Measurements from ENCODE around the gene PIWIL4. TPM values are rescaled to one million over a fixed set of nuclear protein-coding genes. Genes with fewer than 3 reads are reported as not detected.
"Not testable (repeated sequence)": the region's sequence is repeated elsewhere in the genome, so short reads cannot be mapped to it uniquely, and the experiment has no call there.

PIWIL4 gene
- total RNA-seq, 1 experiment from 2014 or later: not detected

- no CpG with 5 or more reads among the region's 4 CpGs for WGBS (ENCODE audit: extremely low coverage, insufficient read length, low lambda C conversion rate)
- no peak overlapping the region for H3K56ac ChIP-seq (ENCODE audit: insufficient read length, low read depth, low read length)
- no peak overlapping the region for H3K4ac ChIP-seq (ENCODE audit: low read depth, low read length)
Measured at GRCh38 chr11:94568717-94569116, 1.5 kb downstream of the PIWIL4 start.

GRCh38 chr11:94572975-94573374, 5.8 kb downstream of the PIWIL4 start:
- not testable (repeated sequence) for H4K20me1 ChIP-seq (ENCODE audit: control insufficient read depth, insufficient read depth, insufficient read length); H3K4me3 Mint-ChIP-seq; H3K4me1 Mint-ChIP-seq; H2BK20ac ChIP-seq (ENCODE audit: low read depth, low read length, poor library complexity, severe bottlenecking); H4K5ac ChIP-seq (ENCODE audit: insufficient read length, low read depth, low read length); H3K4me1 ChIP-seq (ENCODE audit: insufficient read depth, low read length); H3K27ac ChIP-seq (ENCODE audit: insufficient read length, low read depth, low read length); H3T11ph ChIP-seq (ENCODE audit: low read length); H3K79me2 ChIP-seq (ENCODE audit: insufficient read depth, low read length); H2BK120ac ChIP-seq (ENCODE audit: low read depth, low read length, poor library complexity, severe bottlenecking); DNase-seq; H2BK12ac ChIP-seq (ENCODE audit: insufficient read length, low read depth, low read length); H3K56ac ChIP-seq (ENCODE audit: insufficient read length, low read depth, low read length); H3K9me3 Mint-ChIP-seq; H3K27me3 ChIP-seq (ENCODE audit: insufficient read depth, low read length); H2BK5ac ChIP-seq (ENCODE audit: insufficient read length, low read length); H3K79me1 ChIP-seq (ENCODE audit: insufficient read depth, low read depth, low read length, poor library complexity, severe bottlenecking); H2AK5ac ChIP-seq (ENCODE audit: insufficient read length, low read length); H2BK15ac ChIP-seq (ENCODE audit: low read depth, low read length); H3K4me2 ChIP-seq (ENCODE audit: insufficient read depth, insufficient read length, low read length); H3K36me3 Mint-ChIP-seq (ENCODE audit: insufficient read depth in 1 of 3, low read depth in 3 of 3); H4K91ac ChIP-seq (ENCODE audit: insufficient read length, low read depth, low read length); H3K23ac ChIP-seq (ENCODE audit: insufficient read length, low read depth, low read length); H3K27ac Mint-ChIP-seq; H3K18ac ChIP-seq (ENCODE audit: insufficient read length, low read depth, low read length); H2AFZ ChIP-seq (ENCODE audit: low read length); H3K4ac ChIP-seq (ENCODE audit: low read depth, low read length); H3K14ac ChIP-seq (ENCODE audit: insufficient read depth, low read length); H4K8ac ChIP-seq (replicated peaks; ENCODE audit: insufficient read length, low read depth, low read length); H3K23me2 ChIP-seq (ENCODE audit: insufficient read length, low read depth, low read length, poor library complexity, severe bottlenecking); H3K9me3 ChIP-seq (ENCODE audit: control insufficient read depth, low read depth, low read length); H3K9ac ChIP-seq (ENCODE audit: extremely low read depth, insufficient read length, low read length)
- H3K27me3 Mint-ChIP-seq (ENCODE audit: low read depth): peaks cover 32% of the 10 kb centered on the region
- WGBS (ENCODE audit: extremely low coverage, insufficient read length, low lambda C conversion rate): no CpG with 5 or more reads among the region's 2 CpGs

More at GRCh38 chr11:94568717-94569116, 1.5 kb downstream of the PIWIL4 start:
- Mint-ChIP-seq H3K4me3 (no peak overlapping the region), H3K36me3 (ENCODE audit: insufficient read depth in 1 of 3, low read depth in 3 of 3) (no peaks in the 10 kb centered on the region), H3K27me3 (ENCODE audit: low read depth) (peaks cover 8% of the 10 kb centered on the region), H3K4me1 (peaks cover 0 to 4% of the 10 kb centered on the region in 2 experiments; a peak in 1 of 4 replicates), H3K27ac (no peak overlapping the region), H3K9me3 (peaks cover 3% of the 10 kb centered on the region in 2 experiments; a peak in 2 of 5 replicates)
- no peak overlapping the region for H3K27ac ChIP-seq (ENCODE audit: insufficient read length, low read depth, low read length)
- no peak overlapping the region for H3K14ac ChIP-seq (ENCODE audit: insufficient read depth, low read length)
- no peaks in the 10 kb centered on the region for H3K23me2 ChIP-seq (ENCODE audit: insufficient read length, low read depth, low read length, poor library complexity, severe bottlenecking)
- H2BK15ac ChIP-seq (ENCODE audit: low read depth, low read length): no peak overlapping the region
- no peak overlapping the region for H3K4me2 ChIP-seq (ENCODE audit: insufficient read depth, insufficient read length, low read length)
- H3K4me1 ChIP-seq (ENCODE audit: insufficient read depth, low read length): no peaks in the 10 kb centered on the region
- H2AK5ac ChIP-seq (ENCODE audit: insufficient read length, low read length): no peak overlapping the region
- no peaks in the 10 kb centered on the region for H3K9me3 ChIP-seq (ENCODE audit: control insufficient read depth, low read depth, low read length)
- H3K27me3 ChIP-seq (ENCODE audit: insufficient read depth, low read length): no peaks in the 10 kb centered on the region
- no peak overlapping the region for H3T11ph ChIP-seq (ENCODE audit: low read length)
- H4K20me1 ChIP-seq (ENCODE audit: control insufficient read depth, insufficient read depth, insufficient read length): no peaks in the 10 kb centered on the region
- no peaks in the 10 kb centered on the region for H3K79me2 ChIP-seq (ENCODE audit: insufficient read depth, low read length)
- H2AFZ ChIP-seq (ENCODE audit: low read length): no peak overlapping the region
- H3K9ac ChIP-seq (ENCODE audit: extremely low read depth, insufficient read length, low read length): no peak overlapping the region
- no peak overlapping the region for H2BK120ac ChIP-seq (ENCODE audit: low read depth, low read length, poor library complexity, severe bottlenecking)
- no peak for TF ChIP-seq CTCF (conservative IDR thresholded peaks at IDR 0.05)
- H3K79me1 ChIP-seq (ENCODE audit: insufficient read depth, low read depth, low read length, poor library complexity, severe bottlenecking): no peaks in the 10 kb centered on the region
- no peak overlapping the region for H3K18ac ChIP-seq (ENCODE audit: insufficient read length, low read depth, low read length)
- H2BK20ac ChIP-seq (ENCODE audit: low read depth, low read length, poor library complexity, severe bottlenecking): no peak overlapping the region
- no peak overlapping the region for H4K8ac ChIP-seq (replicated peaks; ENCODE audit: insufficient read length, low read depth, low read length)
- no peak overlapping the region for H4K91ac ChIP-seq (ENCODE audit: insufficient read length, low read depth, low read length)
- no peak overlapping the region for H2BK12ac ChIP-seq (ENCODE audit: insufficient read length, low read depth, low read length)
- no peak overlapping the region for H4K5ac ChIP-seq (ENCODE audit: insufficient read length, low read depth, low read length)
- no peak overlapping the region for H2BK5ac ChIP-seq (ENCODE audit: insufficient read length, low read length)
- DNase-seq: no peak
- H3K23ac ChIP-seq (ENCODE audit: insufficient read length, low read depth, low read length): no peak overlapping the region
